HG02571 (cell line): ENCODE data around the gene CASP8AP2.
"Not testable (repeated sequence)": the region's sequence is repeated elsewhere in the genome, so short reads cannot be mapped to it uniquely, and the experiment has no call there.

Experiments used
- ATAC-seq: cut with Tn5 transposase; IDR thresholded peaks from one replicate; pipeline ENCODE4 v1.9.1; 2021; ENCODE audit warnings: mild to moderate bottlenecking, moderate library complexity; ENCODE audit not compliant: unreplicated experiment

CASP8AP2 gene

GRCh38 chr6:89886378-89887120 is 56.9 kb downstream of the CASP8AP2 start:
- ATAC-seq, result no peak

- ATAC-seq, result no peak
These were observed 57.9 kb downstream of the CASP8AP2 start for GRCh38 chr6:89887452-89888137.

GRCh38 chr6:89888138-89888514 is 58.4 kb downstream of the CASP8AP2 start:
- no peak for ATAC-seq

- ATAC-seq, result no peak
These were observed 59.2 kb downstream of the CASP8AP2 start for GRCh38 chr6:89888871-89889270.

GRCh38 chr6:89890845-89891528 is 61.3 kb downstream of the CASP8AP2 start:
- ATAC-seq, result not testable (repeated sequence)

GRCh38 chr6:89892577-89892976 is 62.9 kb downstream of the CASP8AP2 start:
- not testable (repeated sequence) for ATAC-seq

GRCh38 chr6:89894169-89894568 is 64.5 kb downstream of the CASP8AP2 start, which contains the start of gene GJA10:
GJA10 (plus strand) TSS chr6:89894469; CDS start chr6:89894469, 0 bp downstream.
- ATAC-seq, result no peak

GRCh38 chr6:89895276-89895874 is 65.7 kb downstream of the CASP8AP2 start:
- ATAC-seq, result no peak

- not testable (repeated sequence) for ATAC-seq
These were observed 80.6 kb downstream of the CASP8AP2 start for GRCh38 chr6:89910001-89910901.

- no peak for ATAC-seq
These were observed 81.2 kb downstream of the CASP8AP2 start for GRCh38 chr6:89910902-89911240.

GRCh38 chr6:89916136-89916920 is 86.6 kb downstream of the CASP8AP2 start:
- ATAC-seq, result no peak

GRCh38 chr6:89917216-89917615 is 87.5 kb downstream of the CASP8AP2 start:
- ATAC-seq, result no peak

- ATAC-seq, result no peak
These were observed 88.2 kb downstream of the CASP8AP2 start for GRCh38 chr6:89917801-89918366.
